GM13976 (cell line): ENCODE data around the gene STX16.

ENCODE experiments used
- DNase-seq: peaks from one replicate; pipeline ENCODE4 v3.0.0; 2012; ENCODE audit warnings: low spot score
- in situ Hi-C: fragments of 300-500 bp; cut with MboI; formaldehyde crosslinking; loops from one replicate; pipeline ENCODE4 v1.12.0; 2022; ENCODE audit warnings: low sequenced_read_pairs, mixed read lengths, inconsistent platforms; ENCODE audit not compliant: unreplicated experiment
- TF ChIP-seq, protein P1 (sequence below): IDR thresholded peaks from 2 replicates; pipeline ENCODE4 v1.5.1; 2012; ENCODE audit warnings: borderline replicate concordance, mild to moderate bottlenecking; ENCODE audit not compliant: insufficient read depth; ENCODE audit errors: extremely low read depth, missing control alignments, control extremely low read depth

The STX16 gene

DNA sequence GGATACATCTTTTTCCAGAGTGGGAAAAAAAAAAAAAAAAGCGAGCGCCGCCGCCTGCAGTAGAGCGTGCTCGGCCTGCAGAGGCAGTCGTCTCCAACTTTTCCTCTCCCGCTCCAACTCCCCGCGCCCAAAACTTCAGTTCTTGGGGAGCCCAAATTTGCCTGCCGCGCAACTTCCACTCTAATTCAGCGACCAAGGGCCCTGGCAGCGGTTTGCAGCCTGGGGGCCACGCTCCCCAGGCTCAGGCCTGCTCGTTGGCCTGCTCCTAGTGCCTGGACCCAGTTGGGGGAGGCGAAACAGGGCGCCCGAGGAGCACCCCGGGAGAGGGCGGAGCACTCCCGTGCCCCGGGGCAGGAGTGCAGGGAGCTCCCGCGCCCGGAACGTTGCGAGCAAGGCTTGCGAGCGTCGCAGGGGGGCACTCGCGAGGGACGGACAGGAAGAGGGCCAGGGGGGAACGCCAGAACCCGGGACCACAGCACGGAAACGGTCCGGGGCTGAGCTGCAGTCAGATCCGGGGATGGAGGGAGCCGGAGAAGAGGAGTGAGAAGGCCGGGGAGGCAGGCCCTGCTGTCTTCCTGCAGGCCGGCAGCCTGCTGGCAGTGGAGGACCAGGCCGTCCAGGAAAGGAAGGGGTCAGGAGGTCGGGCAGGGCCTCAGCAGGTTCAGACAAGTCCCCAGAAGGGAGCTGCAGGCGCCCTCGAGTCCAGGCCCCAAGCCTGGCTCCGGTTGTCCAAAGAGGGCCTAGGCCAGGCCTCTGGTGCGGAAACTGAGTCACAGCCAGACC, at the start of gene STX16:
STX16 (plus strand) TSS at position 508 of the 783 bp plus-strand sequence. CDS start 724 bp downstream, outside the sequence.
- in situ Hi-C loops = no loop called here

DNA sequence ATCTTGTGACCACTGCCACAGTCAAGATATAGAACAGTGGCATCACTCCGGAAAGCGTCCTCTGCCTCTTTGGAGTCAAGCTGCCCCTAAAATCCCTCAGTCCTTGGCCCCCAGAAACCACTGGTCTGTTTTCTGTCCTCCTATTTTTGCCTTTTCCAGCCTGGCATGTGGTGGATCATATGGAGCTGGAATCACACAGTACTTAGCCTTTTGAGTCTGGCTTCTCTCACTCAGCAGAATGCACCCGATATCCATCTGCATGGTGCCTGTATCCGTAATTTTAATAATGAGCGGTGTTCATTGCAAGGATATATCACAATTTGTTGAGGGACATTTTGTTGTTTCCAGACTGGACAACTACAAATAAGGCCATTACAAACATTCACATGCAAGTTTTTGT, 49.0 kb upstream of the STX16 start:
- in situ Hi-C loops = no loop called here
- no peak for DNase-seq
- TF ChIP-seq, protein P1, sequence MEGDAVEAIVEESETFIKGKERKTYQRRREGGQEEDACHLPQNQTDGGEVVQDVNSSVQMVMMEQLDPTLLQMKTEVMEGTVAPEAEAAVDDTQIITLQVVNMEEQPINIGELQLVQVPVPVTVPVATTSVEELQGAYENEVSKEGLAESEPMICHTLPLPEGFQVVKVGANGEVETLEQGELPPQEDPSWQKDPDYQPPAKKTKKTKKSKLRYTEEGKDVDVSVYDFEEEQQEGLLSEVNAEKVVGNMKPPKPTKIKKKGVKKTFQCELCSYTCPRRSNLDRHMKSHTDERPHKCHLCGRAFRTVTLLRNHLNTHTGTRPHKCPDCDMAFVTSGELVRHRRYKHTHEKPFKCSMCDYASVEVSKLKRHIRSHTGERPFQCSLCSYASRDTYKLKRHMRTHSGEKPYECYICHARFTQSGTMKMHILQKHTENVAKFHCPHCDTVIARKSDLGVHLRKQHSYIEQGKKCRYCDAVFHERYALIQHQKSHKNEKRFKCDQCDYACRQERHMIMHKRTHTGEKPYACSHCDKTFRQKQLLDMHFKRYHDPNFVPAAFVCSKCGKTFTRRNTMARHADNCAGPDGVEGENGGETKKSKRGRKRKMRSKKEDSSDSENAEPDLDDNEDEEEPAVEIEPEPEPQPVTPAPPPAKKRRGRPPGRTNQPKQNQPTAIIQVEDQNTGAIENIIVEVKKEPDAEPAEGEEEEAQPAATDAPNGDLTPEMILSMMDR = no peak

More for the DNA sequence above, at the start of gene STX16:
- TF ChIP-seq, protein P1 = peak; percentile 18
- DNase-seq = peak; percentile 95

DNA sequence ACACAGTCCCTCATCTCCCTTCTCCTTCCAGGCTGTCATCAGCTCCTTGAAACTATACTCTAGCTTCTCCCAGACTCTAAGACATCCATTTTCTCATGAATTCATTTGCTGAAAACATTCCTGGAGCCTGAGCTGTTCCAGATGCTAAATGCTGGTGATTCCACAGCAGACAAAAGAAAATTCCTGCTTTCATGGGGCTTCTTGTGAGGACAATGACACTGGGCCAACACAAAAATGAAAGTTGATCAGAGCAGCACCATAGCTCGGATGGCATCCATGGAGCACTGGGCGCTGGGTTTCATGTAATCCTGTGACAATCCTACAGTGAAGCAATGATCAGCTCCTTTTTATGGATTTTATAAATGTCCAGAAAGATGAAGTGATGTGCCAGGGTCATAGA, 47.4 kb upstream of the STX16 start:
- in situ Hi-C loops = no loop called here
- no peak for DNase-seq
- TF ChIP-seq, protein P1 = no peak

DNA sequence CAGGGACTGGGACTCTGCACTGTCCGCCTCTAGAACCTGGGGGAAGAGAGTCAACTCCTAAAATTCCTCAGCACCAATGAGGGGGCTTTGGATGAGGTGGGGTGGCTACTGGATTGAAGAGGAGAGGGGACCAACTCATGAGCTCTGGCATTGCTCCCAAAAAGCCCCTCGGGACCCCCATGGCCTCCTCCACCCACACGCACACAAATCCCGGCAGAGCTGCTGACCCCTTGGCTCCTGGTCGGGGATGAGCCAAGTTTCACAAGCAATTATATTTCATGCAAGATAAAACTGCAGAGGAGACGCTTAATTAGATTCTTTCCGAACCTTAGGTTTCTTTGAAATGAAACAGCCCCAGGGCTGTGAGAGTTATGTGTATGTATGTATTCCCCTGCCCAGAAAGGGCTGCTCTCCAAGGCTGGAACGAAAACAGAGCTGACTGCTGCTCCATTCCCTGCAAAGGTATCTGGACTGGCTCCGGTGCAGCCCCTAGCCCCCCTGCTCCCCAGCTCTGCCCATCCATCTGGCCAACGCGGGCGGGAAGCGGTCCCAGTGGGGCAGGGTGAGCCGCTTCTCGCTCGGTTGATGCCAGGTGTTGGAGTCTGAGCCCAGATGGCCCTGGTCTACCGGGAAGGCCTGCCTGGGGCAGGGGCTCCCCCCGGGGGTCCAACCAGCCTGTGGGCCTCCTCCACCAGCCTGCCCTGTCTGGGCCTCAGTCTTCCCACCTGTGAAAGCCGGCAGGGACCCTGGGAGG, 46.8 kb upstream of the STX16 start:
- no peak for DNase-seq
- TF ChIP-seq, protein P1 = no peak
- in situ Hi-C loops = no loop called here

- no peak for DNase-seq
- TF ChIP-seq, protein P1 = no peak
- in situ Hi-C loops = no loop called here
Observed at GRCh38 chr20:58605292-58606065, 45.6 kb upstream of the STX16 start.

GRCh38 chr20:58606184-58606583, 44.9 kb upstream of the STX16 start:
- TF ChIP-seq, protein P1 = no peak
- in situ Hi-C loops = no loop called here
- DNase-seq = no peak
